CD4-positive, alpha-beta T cell (primary cell): Measurements from ENCODE around the gene SPATC1L. TPM values are rescaled to one million over a fixed set of nuclear protein-coding genes. Genes with fewer than 3 reads are reported as not detected.

Source experiments
- ATAC-seq: fragments of 200-7000 bp; cut with Tn5 transposase; one replicate; pipeline ENCODE4 v1.10.0; 2022; ENCODE audit warnings: mild to moderate bottlenecking; ENCODE audit not compliant: poor library complexity
- CTCF ChIA-PET: fragments of 350-600 bp; sonication (Branson Sonifier 250); formaldehyde crosslinking; loops from one replicate; lab custom pipeline; 2021; ENCODE audit warnings: antibody characterized with exemption, inconsistent platforms; lab: Charles Lee
- POLR2A ChIA-PET: fragments of 350-600 bp; sonication (Branson Sonifier 250); formaldehyde crosslinking; loops from one replicate; lab custom pipeline; 2021; ENCODE audit warnings: antibody characterized with exemption, inconsistent platforms; lab: Charles Lee
- DNase-seq, 14 experiments: peaks; one replicate each; pipeline ENCODE4 v3.0.0-alpha.2; 2013 to 2020; ENCODE audit warnings: mixed read lengths in 2 of 14
- H3K27ac ChIP-seq, 2 donors: one replicate each; pipeline versions ENCODE4 v1.5.1 to v1.7.0; 2013; ENCODE audit warnings: low read length in 2 of 2, low read depth in 1 of 2, mild to moderate bottlenecking in 1 of 2
- H3K27me3 ChIP-seq, 2 experiments: 1 replicate in 1 of 2; 2 replicates in 1 of 2; pipeline versions ENCODE4 v1.6.1 to v1.7.0; 2013; ENCODE audit warnings: low read length in 2 of 2, control low read depth in 1 of 2, mild to moderate bottlenecking in 1 of 2, moderate library complexity in 1 of 2; ENCODE audit not compliant: insufficient read depth in 2 of 2, control insufficient read depth in 1 of 2
- H3K36me3 ChIP-seq: one replicate; pipeline ENCODE4 v1.6.1; 2013; ENCODE audit warnings: low read length, control low read depth; ENCODE audit not compliant: insufficient read depth
- H3K4me1 ChIP-seq: one replicate; pipeline ENCODE4 v1.6.1; 2013; ENCODE audit warnings: low read length, control low read depth; ENCODE audit not compliant: insufficient read depth
- H3K4me3 ChIP-seq: one replicate; pipeline ENCODE4 v1.5.1; 2013; ENCODE audit warnings: mild to moderate bottlenecking, low read length, moderate library complexity
- H3K9me3 ChIP-seq, 2 experiments: 1 replicate in 1 of 2; 2 replicates in 1 of 2; pipeline versions ENCODE4 v1.6.1 to v1.7.0; 2013; ENCODE audit warnings: low read length in 2 of 2, mild to moderate bottlenecking in 2 of 2, control low read depth in 1 of 2, moderate library complexity in 1 of 2; ENCODE audit not compliant: control insufficient read depth in 1 of 2, insufficient read depth in 1 of 2
- H3K27ac Mint-ChIP-seq: one replicate; pipeline ENCODE4 v1.8.0; 2020; ENCODE audit warnings: mixed read lengths
- H3K27me3 Mint-ChIP-seq: one replicate; pipeline ENCODE4 v1.8.0; 2021; ENCODE audit warnings: mixed read lengths
- H3K36me3 Mint-ChIP-seq: one replicate; pipeline ENCODE4 v1.8.0; 2021; ENCODE audit warnings: low read depth, mixed read lengths
- H3K4me1 Mint-ChIP-seq: one replicate; pipeline ENCODE4 v1.8.0; 2021; ENCODE audit warnings: low read depth, mixed read lengths
- H3K4me3 Mint-ChIP-seq: one replicate; pipeline ENCODE4 v1.8.0; 2020; ENCODE audit warnings: mild to moderate bottlenecking, mixed read lengths
- H3K9me3 Mint-ChIP-seq: one replicate; pipeline ENCODE4 v1.8.0; 2020; ENCODE audit warnings: mixed read lengths
- CTCF ChIP-seq: fragments of 200-600 bp; IDR thresholded peaks from one replicate; pipeline ENCODE4 v1.8.0; 2022; ENCODE audit warnings: antibody characterized with exemption, mild to moderate bottlenecking
- intact Hi-C, 2 experiments: fragments of 100-400 bp; cut with DNase I in 1 of 2; cut with micrococcal nuclease in 1 of 2; formaldehyde crosslinking; loops; one replicate each; pipeline versions ENCODE4 v1.15.1 to v1.9.0; 2023 to 2025; cut with DNase I, micrococcal nuclease
- total RNA-seq, 174 experiments: library from RNA in 2 of 174; stranded (reverse) in 2 of 174; gene quantifications; one replicate each; pipeline ENCODE4 v1.2.3 and lab custom pipeline; 2021 to 2026

SPATC1L gene
- total RNA-seq, 2 experiments from 2014 or later = 2.8 to 3.0 TPM

- Mint-ChIP-seq H3K36me3 (no peaks in the 10 kb centered on the region), H3K27me3 (no peaks in the 10 kb centered on the region), H3K27ac (no peak overlapping the region), H3K4me3 (no peak overlapping the region), H3K9me3 (no peaks in the 10 kb centered on the region), H3K4me1 (no peaks in the 10 kb centered on the region)
- no peak overlapping the region for H3K4me3 ChIP-seq
- no peaks in the 10 kb centered on the region for H3K27me3 ChIP-seq
- H3K9me3 ChIP-seq = no peaks in the 10 kb centered on the region
- POLR2A ChIA-PET = no interaction called here
- peaks cover 7% of the 10 kb centered on the region for H3K4me1 ChIP-seq
- TF ChIP-seq CTCF = no peak
- H3K27ac ChIP-seq = no peak overlapping the region
- DNase-seq (peak in 1 of 14 experiments; percentile 17), ATAC-seq (no peak)
- CTCF ChIA-PET = no interaction called here
- H3K36me3 ChIP-seq = no peaks in the 10 kb centered on the region
- intact Hi-C loops = no loop called here
Observed at GRCh38 chr21:46150491-46151121, 33.7 kb downstream of the SPATC1L start.

DNA sequence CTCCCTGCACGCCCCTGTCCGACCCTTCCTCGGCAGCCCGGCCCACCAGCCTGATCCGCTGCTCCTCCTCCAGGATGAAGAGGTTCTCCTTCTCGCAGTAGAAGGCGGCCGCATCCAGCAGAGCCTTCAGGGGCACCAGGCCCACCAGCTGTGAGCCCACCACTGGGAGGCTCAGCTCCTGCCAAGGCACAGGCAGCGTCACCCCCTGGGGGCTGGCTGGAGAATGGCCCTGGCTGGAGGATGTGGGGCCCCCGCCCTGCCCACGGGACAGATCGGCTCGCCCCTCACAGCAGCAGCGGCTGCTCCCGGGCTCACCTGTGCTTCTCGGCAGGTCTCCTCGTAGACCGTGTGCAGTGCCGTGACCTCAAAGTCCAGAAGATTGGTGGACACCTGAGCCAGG, 34.2 kb downstream of the SPATC1L start:
- POLR2A ChIA-PET = no interaction called here
- CTCF ChIA-PET = no interaction called here

DNA sequence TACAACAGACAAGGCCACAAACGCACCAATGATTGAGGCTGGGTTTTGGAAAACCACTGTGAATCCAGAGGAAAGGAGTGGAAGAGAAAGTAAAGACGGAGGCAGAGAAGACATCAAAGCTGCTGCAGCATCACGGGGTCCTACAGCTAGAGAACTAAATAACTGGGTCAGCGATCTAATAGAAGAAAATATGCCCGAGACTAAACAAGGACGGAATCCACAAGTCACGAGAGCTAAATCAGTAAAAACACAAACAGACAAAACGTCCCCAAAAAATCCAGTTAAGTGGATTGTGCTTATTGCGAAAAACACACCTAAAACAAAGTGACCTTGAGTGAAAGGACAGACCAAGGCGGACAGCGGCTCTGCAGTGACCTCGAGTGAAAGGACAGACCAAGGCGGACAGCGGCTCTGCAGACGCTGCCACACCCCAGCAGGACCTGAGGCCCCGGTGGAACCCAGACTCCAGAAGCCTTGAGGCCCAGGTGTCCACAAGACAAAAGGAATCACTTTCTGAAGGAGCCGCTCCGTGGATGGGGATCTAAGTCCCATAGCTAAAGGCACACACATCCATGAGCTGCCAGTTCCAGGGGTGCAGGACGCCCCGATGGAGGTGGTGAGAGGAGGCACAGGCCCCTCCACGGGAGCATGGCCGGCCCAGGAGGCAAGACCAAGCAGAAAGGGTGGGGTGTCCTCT, 34.9 kb downstream of the SPATC1L start:
- H3K9me3 ChIP-seq = no peaks in the 10 kb centered on the region
- DNase-seq (no peak), ATAC-seq (no peak)
- H3K27me3 ChIP-seq = no peaks in the 10 kb centered on the region
- no peak overlapping the region for H3K27ac ChIP-seq
- ChIA-PET POLR2A (interaction anchor here (0.6 kb wide), 1 partner anchor 269 kb away, joined by 3 read pairs; no protein-coding TSS in a partner anchor), CTCF (no interaction called here)
- TF ChIP-seq CTCF = no peak
- no peaks in the 10 kb centered on the region for H3K9me3 Mint-ChIP-seq
- intact Hi-C loops = loop anchor here (5.0 to 10.0 kb wide), 2 partner anchors 135 to 173 kb away; partner anchors contain the start of genes C21orf58 (in 1 of the 2), MCM3AP (in 1 of the 2), PCNT (in 1 of the 2) and YBEY (in 1 of the 2)
- H3K36me3 ChIP-seq = no peaks in the 10 kb centered on the region
- no peak overlapping the region for H3K4me3 Mint-ChIP-seq
- H3K4me1 ChIP-seq = peaks cover 7% of the 10 kb centered on the region
- H3K27me3 Mint-ChIP-seq = no peaks in the 10 kb centered on the region
- H3K36me3 Mint-ChIP-seq = no peaks in the 10 kb centered on the region
- H3K4me1 Mint-ChIP-seq = no peaks in the 10 kb centered on the region
- H3K4me3 ChIP-seq = no peak overlapping the region
- H3K27ac Mint-ChIP-seq = no peak overlapping the region

More for the DNA sequence above, 34.2 kb downstream of the SPATC1L start:
- H3K27me3 Mint-ChIP-seq = no peaks in the 10 kb centered on the region
- ATAC-seq (no peak), DNase-seq (no peak)
- Histone ChIP-seq H3K27ac (no peak overlapping the region), H3K4me1 (peaks cover 7% of the 10 kb centered on the region), H3K9me3 (no peaks in the 10 kb centered on the region), H3K4me3 (no peak overlapping the region), H3K27me3 (no peaks in the 10 kb centered on the region), H3K36me3 (no peaks in the 10 kb centered on the region)
- no peaks in the 10 kb centered on the region for H3K9me3 Mint-ChIP-seq
- no peaks in the 10 kb centered on the region for H3K36me3 Mint-ChIP-seq
- H3K4me1 Mint-ChIP-seq = no peaks in the 10 kb centered on the region
- no peak overlapping the region for H3K27ac Mint-ChIP-seq
- TF ChIP-seq CTCF = no peak
- intact Hi-C loops = no loop called here
- H3K4me3 Mint-ChIP-seq = no peak overlapping the region
